NCI-H524 (cell line): Measurements from ENCODE around the gene EMX1.

ENCODE experiments used
- DNase-seq, 2 experiments: peaks; one replicate each; lab custom pipeline; 2025; lab: John Stamatoyannopoulos, UW

The EMX1 gene

DNA sequence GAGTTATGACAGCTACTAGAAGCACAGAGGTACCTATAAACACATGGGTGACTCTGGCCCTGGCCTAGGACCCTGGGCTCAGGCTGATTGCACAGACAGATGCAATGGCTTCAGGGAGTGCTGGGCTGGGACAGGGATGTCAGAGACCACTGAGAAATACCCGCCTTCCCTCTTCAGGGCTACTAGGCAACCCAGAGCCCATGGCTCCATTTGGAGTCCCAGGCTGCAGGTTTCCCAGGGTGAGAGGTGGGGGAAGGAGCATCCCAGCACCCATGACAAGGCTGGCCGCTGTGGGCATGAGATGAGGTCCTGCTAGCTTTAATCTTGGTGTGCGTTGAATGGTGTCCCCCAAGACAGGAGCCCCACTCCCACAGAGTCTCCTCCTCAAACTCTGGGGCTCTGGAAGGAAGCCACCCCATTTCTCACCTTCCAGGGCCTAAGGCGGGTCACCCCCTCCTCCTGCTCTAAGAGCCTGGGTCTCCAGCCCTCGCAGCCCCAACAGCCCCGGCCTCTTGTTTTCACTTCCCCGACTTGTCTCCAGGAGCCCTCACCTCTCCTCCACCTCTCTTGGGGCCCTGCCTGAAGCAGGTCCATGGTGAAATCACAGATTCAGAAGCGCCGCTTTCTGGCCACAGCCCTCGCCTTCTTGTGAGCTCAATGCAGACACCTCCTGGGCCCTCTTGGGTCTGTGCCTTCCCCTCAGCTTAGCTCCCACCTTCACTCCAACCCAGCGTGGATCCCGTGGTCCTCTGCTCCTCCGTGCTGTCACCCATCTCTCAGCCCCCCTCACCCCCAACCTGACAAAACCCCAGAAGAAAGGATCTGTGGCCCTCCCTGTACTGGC is 41.4 kb downstream of the EMX1 start:
- DNase-seq: no peak

DNA sequence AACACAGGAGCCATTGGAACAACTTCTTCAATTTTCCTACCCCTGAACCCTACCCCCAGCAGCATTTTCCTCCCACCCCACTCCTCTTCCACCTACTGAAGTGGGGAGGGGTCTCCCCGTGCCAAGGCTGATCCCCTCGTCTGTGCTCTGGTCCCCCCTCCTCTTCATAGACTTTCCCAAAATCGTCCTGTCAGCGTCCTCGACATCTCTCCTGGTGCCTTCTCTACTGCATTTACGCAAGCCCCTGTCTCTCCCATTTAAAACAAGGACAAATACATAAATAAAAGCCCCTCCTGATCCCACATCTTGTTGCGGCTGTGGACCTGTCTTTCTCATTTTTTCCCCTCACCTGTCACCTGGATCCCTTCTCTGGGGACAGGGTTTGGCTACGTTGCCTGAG is 42.2 kb downstream of the EMX1 start:
- no peak for DNase-seq

DNA sequence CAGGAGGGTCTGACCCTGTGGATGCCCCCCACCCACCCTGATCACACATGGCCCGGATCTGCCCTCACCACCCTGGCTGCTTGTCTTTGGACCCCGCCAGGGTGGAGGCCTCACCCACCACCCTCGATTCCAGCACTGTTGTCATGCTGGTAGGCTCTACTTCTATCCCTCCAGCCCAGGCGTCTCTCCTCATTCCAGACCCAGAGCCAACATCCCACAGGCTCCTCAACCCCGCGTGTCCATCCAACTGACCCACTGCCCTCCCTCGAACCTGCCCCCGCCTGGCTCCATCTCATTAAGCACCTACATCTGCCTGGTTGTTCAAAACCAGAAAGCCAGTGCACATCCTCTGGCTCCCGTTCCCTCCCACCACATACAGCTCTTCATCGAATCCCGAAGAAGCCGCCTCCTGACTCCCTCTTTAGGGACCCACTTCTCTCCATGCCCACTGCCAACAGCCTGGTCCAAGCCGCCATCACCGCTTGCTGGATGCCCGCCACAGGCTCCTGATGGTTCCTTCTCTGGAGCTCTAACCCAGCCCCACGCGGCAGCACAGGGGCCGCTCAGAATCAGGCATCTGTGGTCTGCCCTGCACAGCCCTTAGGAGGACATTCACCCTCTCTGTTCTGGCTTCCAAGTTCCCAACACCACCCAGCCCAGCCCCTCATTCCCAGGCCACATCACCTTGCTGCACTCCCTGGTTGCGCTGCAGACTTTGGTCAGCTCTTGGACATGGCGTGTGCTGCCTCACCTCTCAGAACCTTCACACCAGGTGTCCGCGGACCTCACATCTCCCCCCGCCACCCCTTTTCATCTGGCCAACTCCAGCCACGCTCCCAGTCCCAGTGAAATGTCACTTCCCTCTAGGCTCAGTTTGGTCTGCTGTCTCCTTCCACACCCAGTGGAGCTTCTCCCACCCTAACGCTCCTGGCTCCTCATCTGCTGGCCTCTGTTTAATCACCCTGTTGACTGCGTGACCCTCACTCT is 43.0 kb downstream of the EMX1 start:
- DNase-seq: no peak

DNA sequence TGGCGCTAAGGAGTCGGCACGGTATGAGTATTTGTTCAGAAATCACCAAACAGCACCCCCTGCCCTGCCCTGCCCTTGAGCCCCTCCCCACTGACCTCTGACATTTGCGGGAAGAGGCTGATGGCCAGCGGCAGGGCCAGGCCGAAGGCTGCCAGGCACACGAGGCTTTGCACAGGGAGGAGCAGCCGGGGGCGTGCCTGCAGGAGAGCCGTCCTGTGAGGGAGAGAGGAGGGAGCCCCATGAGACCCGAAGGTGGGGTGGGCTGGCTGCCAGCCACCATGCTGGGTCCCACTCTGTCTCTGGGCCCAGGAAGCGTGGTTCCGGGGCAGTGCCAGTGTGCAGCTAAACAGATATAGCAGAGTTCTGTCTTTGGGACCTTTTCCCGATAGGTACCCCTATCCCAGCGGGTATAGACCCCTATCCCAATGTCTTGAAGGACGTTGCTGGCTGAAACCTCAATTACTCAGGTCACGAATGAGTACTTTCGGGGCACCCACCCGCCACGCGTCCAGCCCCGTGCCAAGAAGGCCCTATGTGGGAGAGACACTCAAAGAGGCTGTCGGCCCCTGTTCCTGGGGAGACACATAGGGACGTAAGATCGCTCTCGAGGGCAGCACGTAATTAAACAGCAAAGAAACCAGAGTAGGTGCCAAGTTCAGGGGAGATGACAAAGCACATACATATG is 43.9 kb downstream of the EMX1 start:
- DNase-seq: no peak

DNA sequence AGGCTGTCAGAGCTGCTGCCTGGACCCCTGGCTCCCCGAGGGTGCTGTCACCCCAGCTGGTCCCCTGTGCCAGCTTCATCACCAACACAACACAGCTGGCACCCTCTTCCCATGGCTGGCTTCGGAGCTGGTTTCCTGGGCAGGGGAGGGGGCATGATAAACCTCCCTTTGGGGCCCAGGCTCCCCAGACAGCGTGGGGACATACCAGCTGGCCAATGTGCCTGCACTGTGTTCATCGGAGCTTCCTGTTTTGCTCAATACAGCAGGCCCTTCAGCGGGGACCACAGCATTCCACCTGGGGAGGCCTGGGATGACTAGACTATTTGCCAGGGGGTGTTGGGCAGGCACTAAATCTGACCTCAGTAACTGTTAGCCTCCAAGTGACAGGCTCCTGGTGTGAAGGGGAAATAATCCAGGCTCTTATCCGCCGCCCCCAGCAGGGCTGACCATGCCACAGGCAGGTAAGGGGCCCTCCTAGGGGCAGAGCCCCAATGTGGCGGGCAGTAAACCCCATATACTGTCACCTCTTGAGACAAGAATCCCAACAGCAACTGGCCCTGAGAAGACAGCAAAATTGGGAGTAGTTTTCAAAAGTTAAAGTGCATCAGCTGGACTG is 44.6 kb downstream of the EMX1 start:
- no peak for DNase-seq

DNA sequence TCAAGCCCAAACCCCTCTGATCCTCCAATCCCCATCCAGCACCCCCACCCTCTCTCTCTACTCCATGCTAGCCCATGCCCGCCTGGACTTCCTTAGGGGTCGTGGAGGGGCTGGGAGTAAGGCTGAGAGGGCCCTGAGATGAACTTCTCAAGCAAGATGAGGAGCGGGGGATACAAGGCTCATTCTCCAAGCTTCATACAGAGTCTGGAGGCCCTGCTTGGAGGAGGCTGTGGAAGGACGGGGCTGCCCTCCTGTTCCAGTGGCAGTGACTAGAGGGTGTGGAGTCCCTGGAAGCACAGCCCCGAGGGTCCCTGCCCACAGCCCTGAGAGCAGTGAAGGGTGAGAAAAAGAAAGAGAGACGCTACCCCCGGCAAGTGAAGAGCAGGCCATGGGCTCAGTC is 45.6 kb downstream of the EMX1 start:
- DNase-seq: no peak

DNA sequence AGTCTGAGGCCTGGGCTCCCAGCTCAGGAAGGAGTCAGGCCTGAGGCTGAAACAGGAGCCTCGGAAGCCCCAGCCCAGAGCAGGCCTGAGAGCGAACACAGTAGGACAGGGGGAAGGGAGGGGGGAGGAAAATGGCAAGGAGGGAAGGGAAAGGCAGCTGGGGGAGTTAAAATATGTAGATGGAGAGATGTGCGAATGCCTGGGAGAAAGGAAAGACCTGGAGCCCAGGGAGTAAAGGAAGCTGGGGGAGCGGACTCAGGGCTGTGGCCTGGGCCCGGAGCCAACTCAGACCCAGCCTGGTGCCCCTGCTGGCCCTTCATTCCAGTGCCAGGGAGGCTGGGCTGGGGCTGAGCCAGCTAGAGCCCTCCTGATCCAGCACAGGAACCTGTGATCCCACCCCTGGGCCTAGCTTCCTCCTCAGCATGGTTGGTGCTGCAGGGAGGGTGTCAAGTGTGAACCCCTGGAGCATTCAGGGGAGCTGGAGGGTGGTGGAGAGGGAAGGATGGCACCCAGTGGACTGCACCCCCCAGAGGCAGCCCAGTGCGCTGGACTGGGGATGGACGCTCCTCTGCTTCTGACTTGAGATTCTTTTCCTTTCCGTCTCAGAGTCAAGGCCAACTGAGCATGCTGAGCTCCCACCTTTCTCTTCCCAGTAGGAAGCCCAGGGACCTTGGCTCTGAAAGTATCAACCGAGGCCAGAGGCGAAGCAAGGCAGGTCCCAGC is 46.3 kb downstream of the EMX1 start:
- no peak for DNase-seq

DNA sequence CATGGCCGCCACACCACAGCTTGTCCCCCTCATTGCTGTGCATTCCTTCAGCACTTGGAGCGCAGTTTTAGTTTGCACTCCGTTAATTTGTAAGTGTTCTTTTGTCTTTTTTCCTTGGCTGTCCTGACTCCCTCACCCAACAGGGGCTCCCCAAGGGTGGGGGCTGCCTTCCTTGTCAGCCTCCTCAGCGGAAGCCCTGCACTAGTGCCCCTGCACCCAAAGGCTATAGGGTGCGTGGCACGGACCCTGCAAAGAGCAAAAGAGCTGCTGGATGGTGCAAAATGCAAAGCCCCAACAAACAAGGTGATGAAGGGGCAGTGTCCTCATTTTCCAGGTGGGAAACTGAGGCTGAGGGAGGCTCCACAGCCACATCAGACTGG is 46.8 kb downstream of the EMX1 start:
- no peak for DNase-seq

DNA sequence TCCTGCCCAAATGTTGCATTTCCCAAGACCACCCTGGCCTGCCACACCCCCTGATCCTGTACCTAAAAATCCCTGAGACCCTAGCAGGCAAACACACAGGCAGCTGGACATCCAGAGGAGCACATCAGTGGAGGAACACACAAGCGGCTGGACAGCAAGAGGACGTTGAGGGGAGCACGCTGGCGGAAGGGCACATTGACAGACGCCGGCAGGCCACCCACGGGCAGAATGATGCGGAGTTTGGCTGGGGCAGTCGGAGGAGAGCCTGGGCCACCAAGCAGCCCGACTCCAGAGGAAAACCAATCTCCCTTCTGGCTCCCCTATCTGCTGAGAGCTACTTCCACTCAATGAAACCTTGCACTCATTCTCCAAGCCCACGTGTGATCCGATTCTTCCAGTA is 47.7 kb downstream of the EMX1 start:
- no peak for DNase-seq

DNA sequence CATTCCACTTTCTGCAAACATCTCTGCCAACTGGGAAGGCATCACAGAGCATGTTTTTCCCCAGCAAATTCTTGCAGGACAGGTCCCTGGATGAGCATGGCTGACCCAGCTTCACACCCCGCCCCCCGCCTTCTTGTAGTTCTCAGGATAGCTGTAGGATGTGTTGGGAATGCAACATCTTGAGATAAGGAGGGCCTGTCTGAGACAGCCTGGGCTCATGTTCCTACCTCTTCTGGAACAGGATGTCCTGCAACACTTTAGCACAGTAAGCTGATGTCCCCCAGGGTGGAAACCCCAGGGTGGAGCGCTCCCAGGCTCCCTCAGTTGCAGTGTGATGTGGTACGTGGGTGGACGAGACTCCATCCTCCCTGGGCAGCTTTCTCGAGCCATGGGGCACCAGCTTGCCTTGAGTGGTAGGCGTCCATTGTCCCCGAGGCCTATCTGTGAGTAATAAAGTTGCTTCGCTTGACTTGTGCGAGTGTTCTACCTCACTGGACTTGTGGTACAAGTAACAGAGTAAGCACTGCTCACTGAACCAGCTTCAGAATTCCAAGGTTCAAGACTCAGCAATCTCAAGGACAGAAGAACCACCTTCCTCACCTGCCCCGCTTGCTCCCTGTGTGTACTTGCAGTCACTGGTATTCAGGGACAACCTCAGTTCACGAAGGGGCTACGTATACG is 48.6 kb downstream of the EMX1 start:
- no peak for DNase-seq

DNA sequence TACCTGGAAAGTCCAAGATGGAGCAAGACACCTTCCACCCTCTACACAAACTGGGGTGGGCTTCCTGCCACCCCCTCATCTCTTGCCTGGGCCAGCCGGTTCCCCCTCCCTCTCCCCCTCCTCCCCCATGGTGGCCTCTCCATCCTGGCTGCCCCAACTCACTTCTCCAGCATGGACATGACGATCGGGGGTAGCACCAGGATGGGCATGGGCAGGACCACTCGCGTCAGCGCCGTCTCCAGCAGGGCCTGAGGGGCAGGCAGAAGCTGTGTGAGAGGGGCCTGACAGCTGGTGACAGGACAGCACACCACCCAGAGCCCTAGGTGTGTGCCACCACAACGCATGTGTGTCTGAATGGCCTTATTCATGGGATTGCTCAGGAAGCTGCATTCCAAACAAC is 51.0 kb downstream of the EMX1 start:
- DNase-seq: no peak

DNA sequence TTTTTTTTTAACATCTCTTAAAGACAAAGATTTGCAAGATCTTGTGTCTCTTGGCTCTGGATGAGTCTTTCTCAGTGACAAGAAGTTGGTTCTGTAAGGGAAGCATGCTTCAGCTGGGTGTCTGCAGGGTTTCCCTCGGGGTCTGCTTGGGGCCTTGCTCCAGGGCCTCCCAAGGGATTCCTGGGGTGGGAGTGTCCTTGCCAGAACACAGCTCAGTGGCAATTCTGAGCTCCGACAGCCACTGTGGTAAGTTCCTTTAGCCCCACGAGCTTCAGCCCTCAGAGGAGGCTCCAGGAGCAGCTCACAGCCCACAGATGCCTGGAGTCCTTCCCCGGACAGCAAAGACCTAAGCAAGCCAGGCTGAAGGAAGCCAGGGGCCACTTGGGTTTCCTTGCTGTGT is 52.4 kb downstream of the EMX1 start:
- DNase-seq: no peak

DNA sequence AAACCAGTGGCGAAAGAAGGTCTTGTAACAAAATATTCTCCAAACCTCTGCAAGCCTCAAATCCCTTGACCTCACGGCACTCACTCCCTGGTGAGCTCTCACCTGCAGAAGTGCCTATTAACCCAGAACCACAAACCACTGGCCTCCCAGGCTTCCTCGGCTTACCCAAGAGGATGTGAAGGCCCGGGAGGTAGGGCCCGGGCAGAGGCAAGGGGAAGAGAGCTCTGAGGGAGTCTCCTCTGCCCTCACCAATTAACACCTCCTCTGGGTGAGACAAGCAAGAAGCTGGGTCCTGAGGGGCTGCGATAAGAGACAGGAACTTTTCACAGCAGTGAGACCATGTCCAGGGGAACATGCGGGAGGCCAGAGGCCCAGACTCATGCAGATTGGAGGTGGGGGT is 53.7 kb downstream of the EMX1 start:
- no peak for DNase-seq

DNA sequence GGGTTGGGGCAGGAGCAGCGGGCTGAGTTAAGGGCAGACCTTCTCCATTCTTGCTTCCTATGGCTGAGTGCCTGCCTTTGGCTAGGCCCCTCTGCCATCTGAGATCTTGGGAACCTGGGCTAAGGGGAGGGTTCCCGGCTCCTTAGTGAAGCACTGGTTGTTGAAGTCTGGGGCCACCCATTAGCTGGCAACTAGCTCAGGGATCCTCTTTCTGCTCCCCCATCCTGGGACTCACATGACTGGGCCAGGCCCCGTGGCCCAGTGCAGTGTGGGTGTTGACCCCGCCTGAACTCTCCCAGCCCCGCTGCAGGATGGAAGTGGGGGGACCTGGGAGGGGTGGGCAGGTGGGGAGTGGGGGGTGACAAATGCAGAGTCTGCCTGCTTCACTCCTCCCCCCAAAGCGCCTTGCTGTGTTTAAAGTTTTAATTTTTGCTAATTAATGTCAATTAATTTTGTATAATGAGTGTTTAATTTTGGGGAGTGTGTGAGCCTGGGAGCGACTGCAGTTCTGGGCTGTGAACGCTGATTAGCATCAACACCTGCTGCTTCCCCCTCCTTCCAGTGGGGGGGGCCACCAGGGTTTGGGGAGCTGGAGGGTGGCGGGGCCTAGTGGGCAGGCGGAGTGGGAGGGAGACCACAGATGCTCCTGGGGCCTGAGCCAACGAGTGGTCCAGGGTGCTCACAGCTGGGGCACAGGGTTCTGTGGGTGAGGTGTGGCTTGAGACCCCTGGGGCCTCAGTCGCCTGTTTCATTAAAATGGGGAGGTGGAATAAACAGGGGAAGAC is 55.2 kb downstream of the EMX1 start:
- peak in 1 of 2 experiments; percentile 30 for DNase-seq

DNA sequence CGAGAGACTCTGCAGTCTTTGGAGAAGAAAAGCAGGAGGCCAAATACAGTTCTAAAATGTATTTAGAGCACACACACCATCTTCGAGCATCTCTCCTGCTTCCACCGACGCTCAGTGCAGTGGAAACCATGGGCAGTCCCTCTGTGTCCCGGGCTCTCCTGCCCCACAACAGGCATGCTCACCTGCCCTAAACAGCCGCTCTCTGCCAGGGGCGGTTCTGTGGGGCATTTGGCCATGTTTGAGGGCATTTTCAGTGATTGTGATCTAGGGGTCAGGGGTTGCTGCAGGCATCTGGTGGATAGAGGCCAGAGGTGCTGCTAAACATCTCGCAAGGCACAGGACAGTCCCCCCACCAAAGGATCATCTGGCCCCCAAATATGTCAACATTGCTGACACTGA is 55.8 kb downstream of the EMX1 start:
- DNase-seq: no peak

DNA sequence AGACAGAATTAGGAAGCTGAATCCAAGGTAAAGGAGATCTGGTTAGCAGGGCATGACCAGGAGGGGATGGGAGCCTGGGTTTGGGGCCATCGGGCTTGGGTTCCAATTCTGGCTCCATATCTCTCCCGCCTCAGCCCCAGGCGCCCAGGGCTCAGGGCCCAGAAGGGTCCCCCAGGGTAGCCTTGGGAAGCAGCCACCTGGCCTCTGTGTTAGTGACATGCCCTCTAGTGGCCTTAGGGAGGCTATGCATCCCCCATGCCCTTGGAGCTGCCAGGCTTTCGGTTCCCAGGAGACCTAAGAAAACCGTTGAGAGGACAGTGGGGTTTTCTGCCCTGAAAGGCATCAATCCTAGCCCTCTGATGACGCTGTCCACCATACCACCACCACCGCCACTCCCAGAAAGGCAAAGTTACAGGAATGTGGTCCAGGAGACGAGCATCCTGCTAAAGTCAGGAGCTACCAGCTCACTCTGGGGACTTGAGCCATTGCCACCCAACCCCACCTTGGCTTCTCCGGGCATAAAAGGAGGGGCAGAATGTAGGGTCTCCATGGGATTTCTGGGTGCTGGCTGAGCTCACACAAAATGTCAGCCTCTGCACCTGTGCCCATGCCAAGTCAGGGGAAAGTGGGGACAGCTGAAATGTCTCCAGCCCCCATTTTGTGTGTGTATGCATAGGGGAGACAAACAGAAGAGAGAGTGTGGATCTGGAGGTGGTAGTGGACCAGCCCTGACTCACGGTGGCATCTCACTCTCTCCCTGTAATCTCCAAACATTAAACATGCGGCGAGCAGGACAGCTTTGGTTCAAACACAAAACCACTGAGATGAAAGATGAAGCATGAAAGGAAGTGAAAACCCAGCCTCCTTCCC is 56.5 kb downstream of the EMX1 start:
- peak; percentile 68 to 78 for DNase-seq

DNA sequence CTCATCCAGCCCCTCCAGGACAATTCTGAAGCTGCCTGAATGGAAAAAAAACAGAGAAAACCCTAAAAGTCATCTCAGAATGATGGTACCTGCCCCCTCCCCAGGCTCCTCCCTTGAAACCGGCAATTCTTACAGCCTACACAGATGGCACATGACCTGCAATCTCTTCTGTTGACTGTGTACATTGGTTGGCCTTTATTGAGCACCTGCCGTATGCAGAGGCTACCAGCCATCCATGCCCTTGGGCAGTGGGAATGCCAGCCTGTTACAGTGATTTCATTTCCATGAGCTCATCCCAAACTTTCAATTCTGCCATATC is 57.1 kb downstream of the EMX1 start:
- DNase-seq: peak in 1 of 2 experiments; percentile 2

DNA sequence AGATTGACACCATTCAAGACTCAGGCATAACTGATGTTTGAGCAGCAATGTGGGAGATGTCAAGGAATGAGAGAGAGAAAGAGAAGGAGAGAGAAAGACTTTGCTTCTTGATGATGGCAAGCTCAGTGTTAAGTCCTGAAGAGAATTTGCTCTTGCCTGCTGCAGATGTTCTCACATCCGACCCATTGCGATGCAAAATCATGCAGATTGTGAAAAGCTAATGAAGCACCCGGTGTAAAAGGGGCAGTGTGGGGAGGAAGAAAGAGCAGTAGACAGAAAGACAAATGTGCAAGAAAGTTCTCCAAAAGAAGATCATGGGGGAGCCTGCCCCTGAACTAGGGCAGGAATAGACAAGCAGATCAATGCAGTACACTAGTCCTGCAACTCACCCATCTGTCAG is 57.7 kb downstream of the EMX1 start:
- DNase-seq: no peak

DNA sequence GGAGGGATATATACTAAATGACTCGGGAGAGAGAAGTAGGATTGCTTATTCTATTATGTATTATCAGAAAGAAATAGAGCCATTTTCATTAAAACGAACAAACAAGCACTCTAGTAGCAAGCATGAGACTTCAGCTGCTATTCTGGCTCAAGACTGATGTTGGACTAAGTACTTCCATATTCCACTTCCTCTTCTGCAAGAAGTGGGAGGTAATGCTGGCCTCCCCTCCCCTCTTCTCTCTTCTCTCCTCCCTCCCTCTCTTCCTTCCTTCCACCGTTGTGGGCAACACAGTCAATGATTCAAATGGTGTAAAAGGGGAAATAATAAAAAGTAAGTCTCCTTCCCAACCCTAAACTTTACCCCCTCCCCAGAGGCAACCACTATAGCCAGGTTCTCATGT is 62.6 kb downstream of the EMX1 start:
- DNase-seq: no peak
